Heart right ventricle (tissue), 16 donors: ENCODE results near the gene LDLRAD4. TPM values are rescaled to one million over a fixed set of nuclear protein-coding genes. Genes with fewer than 3 reads are reported as not detected.

Source experiments
- ATAC-seq, 8 donors: fragments of 200-7000 bp; cut with Tn5 transposase; one replicate each; pipeline ENCODE4 v1.9.1; 2020; ENCODE audit warnings: mild to moderate bottlenecking in 8 of 8, moderate library complexity in 8 of 8, moderate number of reproducible peaks in 1 of 8
- DNase-seq, 2 donors: peaks; one replicate each; pipeline ENCODE4 v3.0.0-alpha.2; 2020
- H3K27ac ChIP-seq, 10 donors: fragments of 200-600 bp; sonication (generic) in 2 of 10; one replicate each; pipeline versions ENCODE4 v1.5.0 to v1.8.0; 2020 to 2022; ENCODE audit warnings: mild to moderate bottlenecking in 3 of 10
- H3K27me3 ChIP-seq, 7 donors: fragments of 200-600 bp; one replicate each; pipeline ENCODE4 v1.8.0; 2021 to 2022; ENCODE audit warnings: mild to moderate bottlenecking in 2 of 7
- H3K36me3 ChIP-seq, 9 donors: fragments of 200-600 bp; sonication (generic) in 1 of 9; one replicate each; pipeline versions ENCODE4 v1.5.0 to v1.8.0; 2020 to 2022; ENCODE audit warnings: mild to moderate bottlenecking in 2 of 9
- H3K4me1 ChIP-seq, 9 donors: fragments of 200-600 bp; sonication (generic) in 1 of 9; one replicate each; pipeline versions ENCODE4 v1.5.0 to v1.8.0; 2020 to 2022; ENCODE audit warnings: mild to moderate bottlenecking in 4 of 9
- H3K4me3 ChIP-seq, 10 donors: fragments of 200-600 bp; sonication (generic) in 2 of 10; one replicate each; pipeline versions ENCODE4 v1.5.0 to v1.8.0; 2020 to 2022; ENCODE audit warnings: mild to moderate bottlenecking in 7 of 10, moderate library complexity in 2 of 10
- H3K9me3 ChIP-seq, 11 donors: fragments of 200-600 bp in 10 of 11; sonication (generic) in 2 of 11; one replicate each; pipeline versions ENCODE4 v1.5.0 to v1.8.0; 2013 to 2022; ENCODE audit warnings: mild to moderate bottlenecking in 2 of 11, control low read depth in 1 of 11, moderate library complexity in 1 of 11
- CTCF ChIP-seq, 9 donors: fragments of 200-600 bp; sonication (generic) in 2 of 9; IDR thresholded peaks; one replicate each; pipeline versions ENCODE4 v1.5.0 to v1.8.0; 2021 to 2022; ENCODE audit warnings: antibody characterized with exemption in 9 of 9, mild to moderate bottlenecking in 5 of 9, moderate library complexity in 1 of 9
- WGBS, 2 donors: extraction: QIAGEN DNeasy Blood & Tissue Kit; methylation state at CpG; one replicate each; pipeline ENCODE4 v1.1.7; 2013; ENCODE audit warnings: inconsistent platforms in 1 of 2; 5-methylcytosine and 5-hydroxymethylcytosine counted together
- intact Hi-C, 10 donors: fragments of 100-400 bp; cut with DNase I; formaldehyde crosslinking; loops; one replicate each; pipeline versions ENCODE4 v1.11.1 to v1.14.2; 2022
- polyA plus RNA-seq, 2 donors: library from polyadenylated mRNA; stranded (reverse); fragments of 200-250 nt; gene quantifications; one replicate each; pipeline ENCODE4 v1.2.3, GENCODE V29; 2013
- total RNA-seq, 10 donors: library from RNA; stranded (reverse); fragmentation: NEBNext Ultra II Directional in 3 of 10; extraction: Animal tissue kit (Norgen Biotek cat#: 25700) in 3 of 10; gene quantifications; one replicate each; pipeline versions ENCODE4 v1.2.1 to v1.2.4, GENCODE V29; 2021 to 2023
- donor health status: Arrhythmogenic right ventricular cardiomyopathy.
- donor health status: ischemic (EF 13 %, LVEDD 7.1; RV severe dilation, severe dysfunction).
- donor health status: healthy with polysubstance abuse.
- donor health status: DM: no; HTN: yes; CAD: no.
- donor health status: DM: no; HTN: no; CAD: no.
- donor health status: ischemic (EF 25% LVEDD 6.9; RV normal size, moderate dysfunction).
- donor health status: ischemic (EF 25% LVEDD 5.7; RV mildly dilated, moderate dysfunction).
- donor health status: healthy.
- donor health status: DM: yes; HTN: yes; CAD: no.
- donor health status: Ischemic cardiomyopathy.
- donor health status: ischemic (EF 35%, LVEDD 5.7; RV mildly dilated, moderate dysfunction).
- donor health status: nonischemic (EF 11% LVEDD 7.7; RV severe dilation, severe dysfunction).
- donor health status: DM: yes; HTN: yes; CAD: no.
- donor health status: PGD.
- donor health status: ischemic (EF 29% LVEDD 5.4; RV normal size, mild dysfunction).
- donor health status: nonischemic (EF 23%, LVEDD 6.1; RV moderate dilation, normal function).

LDLRAD4 gene
- total and polyA plus RNA-seq, 12 donors = 5.4 to 74.6 (median 34.6) TPM

- no peaks in the 10 kb centered on the region for H3K27me3 ChIP-seq
- WGBS, 2 donors = 77 to 80% methylated on average over 19 of the region's 19 CpGs
- peaks cover 0 to 16% (median 0%) of the 10 kb centered on the region in 9 donors for H3K36me3 ChIP-seq
- DNase-seq = no peak
- no peak overlapping the region for H3K4me3 ChIP-seq
- ATAC-seq = peak; percentile 19 to 72 (median 69)
- H3K27ac ChIP-seq = peak overlapping the region in 7 of 10 donors; percentile 26 to 63 (median 49)
- intact Hi-C loops = loop anchor here in 3 of 10 donors (5.0 to 10.0 kb wide), 4 partner anchors 37 to 94 kb away; no protein-coding TSS in a partner anchor
- H3K4me1 ChIP-seq = peaks cover 0 to 27% (median 18%) of the 10 kb centered on the region in 9 donors
- TF ChIP-seq CTCF (IDR thresholded peaks at IDR 0.05) = no peak
- H3K9me3 ChIP-seq = peaks cover 0 to 23% (median 8%) of the 10 kb centered on the region in 11 donors
Observed at GRCh38 chr18:13318731-13319501, 100.4 kb downstream of the LDLRAD4 start.

GRCh38 chr18:13319629-13320028 is 101.1 kb downstream of the LDLRAD4 start:
- intact Hi-C loops = loop anchor here in 3 of 10 donors (5.0 to 10.0 kb wide), 4 partner anchors 37 to 95 kb away; no protein-coding TSS in a partner anchor
- DNase-seq (no peak), ATAC-seq (peak in 3 of 8 donors; percentile 12 to 32 (median 18))
- H3K9me3 ChIP-seq = peaks cover 0 to 23% (median 8%) of the 10 kb centered on the region in 11 donors
- no peak for TF ChIP-seq CTCF (IDR thresholded peaks at IDR 0.05)
- 43 to 44% methylated on average over 4 of the region's 4 CpGs for WGBS, 2 donors
- no peak overlapping the region for H3K4me3 ChIP-seq
- H3K27me3 ChIP-seq = no peaks in the 10 kb centered on the region
- H3K27ac ChIP-seq = peak overlapping the region in 7 of 10 donors; percentile 22 to 63 (median 49)
- H3K4me1 ChIP-seq = peaks cover 0 to 27% (median 17%) of the 10 kb centered on the region in 9 donors
- peaks cover 0 to 13% (median 0%) of the 10 kb centered on the region in 9 donors for H3K36me3 ChIP-seq

GRCh38 chr18:13320096-13320495 is 101.5 kb downstream of the LDLRAD4 start:
- Histone ChIP-seq H3K36me3 (peaks cover 0 to 8% (median 0%) of the 10 kb centered on the region in 9 donors), H3K4me1 (peaks cover 0 to 27% (median 17%) of the 10 kb centered on the region in 9 donors), H3K27me3 (no peaks in the 10 kb centered on the region), H3K27ac (peak overlapping the region in 4 of 10 donors; percentile 1 to 56 (median 22)), H3K4me3 (no peak overlapping the region), H3K9me3 (peaks cover 0 to 21% (median 8%) of the 10 kb centered on the region in 11 donors)
- DNase-seq = no peak
- TF ChIP-seq CTCF (IDR thresholded peaks at IDR 0.05) = no peak
- intact Hi-C loops = no loop called here
- no peak for ATAC-seq
- WGBS, 2 donors = 76 to 77% methylated on average over 8 of the region's 8 CpGs

- Histone ChIP-seq H3K36me3 (peaks cover 0 to 3% (median 0%) of the 10 kb centered on the region in 9 donors), H3K9me3 (peaks cover 0 to 12% (median 4%) of the 10 kb centered on the region in 11 donors), H3K4me3 (no peak overlapping the region), H3K27ac (no peak overlapping the region), H3K27me3 (no peaks in the 10 kb centered on the region), H3K4me1 (peaks cover 0 to 27% (median 17%) of the 10 kb centered on the region in 9 donors)
- TF ChIP-seq CTCF (IDR thresholded peaks at IDR 0.05) = no peak
- 87 to 92% methylated on average over 17 of the region's 17 CpGs for WGBS, 2 donors
- peak in 1 of 8 donors; percentile 27 for ATAC-seq
- intact Hi-C loops = no loop called here
- DNase-seq = no peak
Observed at GRCh38 chr18:13320891-13321425, 102.4 kb downstream of the LDLRAD4 start.
